ENCODE results near the gene ERC1.

ERC1 gene

GRCh38 chr12:1536817-1537216 lies 545.8 kb downstream of the ERC1 start:
- no peak overlapping the region for H3K27ac ChIP-seq (ENCODE audit: low read length)
- no peak overlapping the region for H3K4me3 ChIP-seq (ENCODE audit: low read length)
- H3K9me3 ChIP-seq (ENCODE audit: control insufficient read depth, insufficient read depth, low read length): no peaks in the 10 kb centered on the region
- H3K4me1 ChIP-seq (ENCODE audit: control insufficient read depth, insufficient read depth, low read length): no peaks in the 10 kb centered on the region
- no peak for DNase-seq (ENCODE audit: low read depth, low spot score)
- H3K36me3 ChIP-seq (ENCODE audit: control insufficient read depth, insufficient read depth, low read length): no peaks in the 10 kb centered on the region
- peaks cover 15% of the 10 kb centered on the region for H3K27me3 ChIP-seq (ENCODE audit: control insufficient read depth, insufficient read depth, low read length)
- no CpG with 5 or more reads among the region's 4 CpGs for WGBS (ENCODE audit: insufficient coverage, insufficient read length)

- Histone ChIP-seq H3K9me3 (ENCODE audit: control insufficient read depth, insufficient read depth, low read length) (no peaks in the 10 kb centered on the region), H3K27me3 (ENCODE audit: control insufficient read depth, insufficient read depth, low read length) (no peaks in the 10 kb centered on the region), H3K36me3 (ENCODE audit: control insufficient read depth, insufficient read depth, low read length) (no peaks in the 10 kb centered on the region), H3K27ac (ENCODE audit: low read length) (no peak overlapping the region), H3K4me3 (ENCODE audit: low read length) (no peak overlapping the region), H3K4me1 (ENCODE audit: control insufficient read depth, insufficient read depth, low read length) (no peaks in the 10 kb centered on the region)
- no CpG with 5 or more reads among the region's 11 CpGs for WGBS (ENCODE audit: insufficient coverage, insufficient read length)
- DNase-seq (ENCODE audit: low read depth, low spot score): no peak
Observed at GRCh38 chr12:1539135-1539534, 548.1 kb downstream of the ERC1 start.

- H3K27ac ChIP-seq (ENCODE audit: low read length): no peak overlapping the region
- H3K9me3 ChIP-seq (ENCODE audit: control insufficient read depth, insufficient read depth, low read length): no peaks in the 10 kb centered on the region
- no peaks in the 10 kb centered on the region for H3K4me1 ChIP-seq (ENCODE audit: control insufficient read depth, insufficient read depth, low read length)
- no peak overlapping the region for H3K4me3 ChIP-seq (ENCODE audit: low read length)
- DNase-seq (ENCODE audit: low read depth, low spot score): no peak
- no CpG with 5 or more reads among the region's 6 CpGs for WGBS (ENCODE audit: insufficient coverage, insufficient read length)
- no peaks in the 10 kb centered on the region for H3K27me3 ChIP-seq (ENCODE audit: control insufficient read depth, insufficient read depth, low read length)
- no peaks in the 10 kb centered on the region for H3K36me3 ChIP-seq (ENCODE audit: control insufficient read depth, insufficient read depth, low read length)
Observed at GRCh38 chr12:1540690-1541089, 549.7 kb downstream of the ERC1 start.

- no peak overlapping the region for H3K27ac ChIP-seq (ENCODE audit: low read length)
- H3K36me3 ChIP-seq (ENCODE audit: control insufficient read depth, insufficient read depth, low read length): no peaks in the 10 kb centered on the region
- H3K4me1 ChIP-seq (ENCODE audit: control insufficient read depth, insufficient read depth, low read length): peaks cover 2% of the 10 kb centered on the region; the same call in 1 of the 2 replicates
- no peaks in the 10 kb centered on the region for H3K27me3 ChIP-seq (ENCODE audit: control insufficient read depth, insufficient read depth, low read length)
- WGBS (ENCODE audit: insufficient coverage, insufficient read length): no CpG with 5 or more reads among the region's 7 CpGs
- no peaks in the 10 kb centered on the region for H3K9me3 ChIP-seq (ENCODE audit: control insufficient read depth, insufficient read depth, low read length)
- no peak overlapping the region for H3K4me3 ChIP-seq (ENCODE audit: low read length)
- DNase-seq (ENCODE audit: low read depth, low spot score): no peak
Observed at GRCh38 chr12:1542599-1542998, 551.6 kb downstream of the ERC1 start.

GRCh38 chr12:1544996-1545700 lies 554.1 kb downstream of the ERC1 start:
- no peaks in the 10 kb centered on the region for H3K36me3 ChIP-seq (ENCODE audit: control insufficient read depth, insufficient read depth, low read length)
- peaks cover 2% of the 10 kb centered on the region; the same call in 1 of the 2 replicates for H3K4me1 ChIP-seq (ENCODE audit: control insufficient read depth, insufficient read depth, low read length)
- no peaks in the 10 kb centered on the region for H3K9me3 ChIP-seq (ENCODE audit: control insufficient read depth, insufficient read depth, low read length)
- WGBS (ENCODE audit: insufficient coverage, insufficient read length): no CpG with 5 or more reads among the region's 7 CpGs
- no peak overlapping the region for H3K4me3 ChIP-seq (ENCODE audit: low read length)
- DNase-seq (ENCODE audit: low read depth, low spot score): no peak
- H3K27me3 ChIP-seq (ENCODE audit: control insufficient read depth, insufficient read depth, low read length): no peaks in the 10 kb centered on the region
- H3K27ac ChIP-seq (ENCODE audit: low read length): no peak overlapping the region

All from iPS DF 6.9 (cell line).